CD4-positive, alpha-beta T cell treated with Interleukin-2 at 100 ng/mL for 4 hours (primary cell): ENCODE results near the gene SPTLC3.

Experiments
- DNase-seq: peaks from one replicate; pipeline ENCODE4 v3.0.0-alpha.2; 2020; ENCODE audit warnings: low spot score

Gene SPTLC3

DNA sequence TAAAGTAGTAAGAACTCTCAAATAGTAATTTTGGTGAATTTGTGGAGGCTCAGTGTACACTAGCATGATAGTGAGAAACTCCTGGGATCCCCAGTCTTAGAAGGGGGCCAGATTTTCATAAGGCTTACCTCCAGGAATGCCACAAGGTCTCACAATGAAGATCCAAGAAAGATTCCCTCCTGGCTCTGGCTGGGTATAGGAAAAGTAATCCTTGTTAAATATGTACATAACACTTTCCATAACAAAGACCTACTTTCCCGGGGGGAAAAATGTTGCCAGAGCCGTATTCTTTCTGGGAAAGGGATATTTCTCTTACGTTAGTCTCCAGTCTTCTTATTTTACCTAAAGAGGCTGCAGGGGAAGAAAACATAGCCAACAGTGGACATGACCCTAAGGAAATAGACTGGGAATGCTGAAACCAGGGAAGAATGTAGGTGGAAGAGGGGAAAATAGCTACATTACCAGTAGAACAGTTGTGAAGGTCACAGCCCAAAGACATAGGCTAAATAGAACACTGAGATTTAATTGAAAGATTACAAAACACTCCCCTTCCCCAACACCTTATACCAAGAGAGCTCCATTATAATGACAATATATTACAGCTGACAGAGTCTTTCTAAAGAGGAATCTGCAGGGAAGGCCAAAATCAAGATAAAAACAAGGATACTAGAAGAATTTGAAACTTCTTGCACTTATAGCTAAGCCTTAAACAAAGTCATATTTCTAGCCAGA, 177.4 kb downstream of the SPTLC3 start:
- no peak for DNase-seq

DNA sequence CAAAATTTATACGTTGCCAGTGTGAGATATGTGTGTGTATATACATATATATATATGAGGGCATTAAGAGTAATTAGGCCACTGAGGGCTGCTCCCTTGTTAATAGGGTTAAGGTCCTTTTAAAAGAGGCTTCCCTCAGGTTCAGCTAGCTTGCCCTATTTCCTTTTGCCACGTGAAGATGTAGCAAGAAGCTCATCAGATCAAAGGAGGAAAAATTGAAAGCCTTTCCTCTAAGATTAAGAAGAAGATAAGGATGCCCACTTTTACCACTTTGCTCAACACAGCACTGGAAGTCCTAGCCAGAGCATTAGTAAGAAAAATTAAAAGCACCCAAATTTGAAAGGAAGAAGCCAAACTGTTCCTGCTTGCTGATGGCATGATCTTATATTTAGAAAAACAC, 179.1 kb downstream of the SPTLC3 start:
- DNase-seq, result no peak

- DNase-seq, result no peak
These were observed 190.5 kb downstream of the SPTLC3 start for GRCh38 chr20:13199279-13199678.

DNA sequence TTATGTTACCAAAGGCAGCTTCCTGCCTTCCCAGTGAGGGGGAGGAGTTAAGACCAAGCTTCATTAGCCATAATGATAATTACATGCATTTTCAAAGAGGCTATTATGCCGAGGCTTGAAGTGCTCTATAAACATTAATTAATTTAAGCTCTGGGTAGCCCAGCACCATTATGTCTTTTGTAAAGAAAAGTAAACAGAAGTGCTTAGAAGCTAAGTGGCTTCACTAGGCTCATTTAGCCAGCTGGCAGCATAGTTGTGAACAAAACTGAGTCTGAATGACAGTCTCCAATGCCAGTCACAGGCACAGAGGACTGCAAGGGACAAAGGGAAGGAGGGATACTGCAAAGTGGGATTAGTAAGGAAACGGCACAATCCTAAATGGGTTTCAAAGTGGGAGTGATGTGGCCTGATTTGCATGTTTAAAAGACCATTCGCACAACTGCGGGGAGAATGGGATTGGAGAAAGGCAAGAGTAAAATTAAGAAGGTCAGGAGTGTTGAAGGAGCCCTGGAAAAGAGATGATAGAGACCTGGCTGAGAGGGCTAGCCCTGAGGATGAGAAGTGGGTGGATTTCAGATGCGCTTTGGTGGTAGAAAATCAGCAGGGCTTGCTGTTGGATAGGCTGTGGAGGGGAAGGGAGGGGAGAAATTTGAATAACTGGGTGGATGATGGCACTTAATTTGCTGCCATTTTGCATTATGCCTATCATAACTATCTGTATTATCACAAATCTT, 192.2 kb downstream of the SPTLC3 start:
- no peak for DNase-seq

- DNase-seq, result no peak
These were observed 193.8 kb downstream of the SPTLC3 start for GRCh38 chr20:13202565-13202964.

DNA sequence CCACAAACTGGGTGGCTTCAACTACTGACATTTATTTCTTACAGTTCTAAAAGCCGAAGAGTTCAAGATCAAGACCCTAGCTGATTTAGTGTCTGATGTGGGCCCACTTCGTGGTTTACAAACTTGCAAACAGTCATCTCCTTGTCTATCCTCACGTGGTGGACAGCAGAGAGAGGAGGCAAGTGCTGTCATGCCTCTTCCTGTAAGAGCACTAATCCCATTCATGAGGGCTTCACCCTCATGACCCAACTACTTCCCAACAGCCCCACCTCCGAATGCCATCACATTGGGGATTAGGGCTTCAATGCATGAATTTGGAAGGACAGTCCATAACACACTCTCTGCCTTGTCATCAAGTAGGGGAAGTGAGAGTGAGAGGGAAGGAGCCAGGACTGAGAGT, 196.7 kb downstream of the SPTLC3 start:
- DNase-seq, result no peak

DNA sequence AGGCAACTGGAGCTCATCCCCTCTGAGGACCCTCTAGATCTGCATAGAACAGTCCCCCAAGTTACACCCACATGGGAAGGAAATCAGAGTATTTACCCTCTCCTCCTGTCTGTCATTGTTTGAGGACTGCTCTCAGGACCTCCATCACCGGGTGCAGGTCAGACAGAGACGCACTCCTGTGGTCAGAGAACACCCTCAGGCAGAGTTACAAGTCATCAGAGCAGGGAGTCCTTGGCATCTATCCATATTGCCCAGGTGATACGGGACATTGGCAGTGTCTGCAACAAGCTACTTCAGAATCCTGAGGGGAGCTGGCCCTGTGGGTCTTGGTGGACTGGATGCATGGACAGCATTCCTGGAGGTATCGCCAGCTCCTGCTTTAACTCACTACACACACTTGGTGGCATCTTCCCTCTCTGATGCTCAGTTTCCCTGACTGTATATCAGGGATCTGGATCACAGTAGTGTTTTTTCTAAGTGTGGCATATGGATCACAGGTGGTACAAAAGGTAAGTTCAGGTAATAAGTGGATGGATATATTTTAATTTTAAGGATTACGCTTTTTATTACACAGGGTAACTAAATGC, 197.2 kb downstream of the SPTLC3 start:
- no peak for DNase-seq

GRCh38 chr20:13207016-13207415, 198.2 kb downstream of the SPTLC3 start:
- DNase-seq, result no peak

GRCh38 chr20:13211956-13212618, 203.3 kb downstream of the SPTLC3 start:
- no peak for DNase-seq

DNA sequence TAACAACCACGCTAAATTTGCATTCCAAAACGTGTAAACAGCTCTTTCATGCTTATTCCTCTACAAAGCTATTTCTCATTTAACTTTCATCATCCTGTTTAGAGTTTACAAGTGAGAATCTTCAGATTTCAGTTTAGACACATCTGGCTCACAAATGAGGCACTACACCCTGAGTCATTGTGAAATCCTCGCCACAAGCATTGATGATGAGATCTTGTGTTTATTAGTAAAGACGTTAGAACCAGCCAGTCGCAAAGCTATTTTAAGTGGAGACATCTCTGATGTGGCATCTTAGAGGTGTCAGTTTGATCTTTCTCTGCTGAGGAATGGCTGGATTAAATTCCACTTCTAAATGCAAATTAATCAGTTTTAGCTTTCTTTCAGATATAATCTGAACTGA, 204.0 kb downstream of the SPTLC3 start:
- peak; percentile 6 for DNase-seq

DNA sequence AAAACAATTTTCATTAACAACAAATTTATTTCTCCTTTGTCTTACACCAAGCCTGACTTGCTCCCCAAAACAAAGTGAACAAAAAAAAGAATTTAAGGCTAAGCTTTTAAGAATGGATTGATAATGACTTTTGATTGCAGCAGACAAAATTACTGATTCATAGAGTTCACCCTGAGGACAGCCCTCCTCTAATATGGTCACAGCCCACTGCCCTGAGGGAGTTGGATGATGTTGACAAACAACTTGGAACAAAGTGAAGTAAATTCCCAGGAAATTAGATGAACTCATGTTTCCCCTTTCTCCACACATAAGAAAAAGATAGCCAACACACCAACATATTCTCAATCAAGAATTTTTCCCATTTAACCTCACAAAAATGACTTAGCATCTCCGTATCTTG, 204.6 kb downstream of the SPTLC3 start:
- no peak for DNase-seq

- no peak for DNase-seq
These were observed 207.8 kb downstream of the SPTLC3 start for GRCh38 chr20:13216533-13216932.
